Skeletal muscle tissue (tissue), 4 donors: ENCODE measurements around the gene GREM1. TPM values are rescaled to one million over a fixed set of nuclear protein-coding genes. Genes with fewer than 3 reads are reported as not detected.

ENCODE experiments used
- H3K27ac ChIP-seq: one replicate; pipeline ENCODE4 v1.7.0; 2013; ENCODE audit warnings: mild to moderate bottlenecking, low read depth, low read length, inconsistent platforms
- H3K27me3 ChIP-seq, 3 donors: one replicate each; pipeline ENCODE4 v1.7.0; 2013; ENCODE audit warnings: low read length in 3 of 3; ENCODE audit not compliant: control insufficient read depth in 3 of 3, insufficient read depth in 3 of 3
- H3K36me3 ChIP-seq, 3 donors: one replicate each; pipeline ENCODE4 v1.7.0; 2013; ENCODE audit warnings: low read length in 3 of 3; ENCODE audit not compliant: control insufficient read depth in 3 of 3, insufficient read depth in 3 of 3
- H3K4me1 ChIP-seq, 3 donors: one replicate each; pipeline ENCODE4 v1.7.0; 2013; ENCODE audit warnings: low read length in 3 of 3, mild to moderate bottlenecking in 3 of 3; ENCODE audit not compliant: control insufficient read depth in 3 of 3, insufficient read depth in 3 of 3
- H3K4me3 ChIP-seq, 3 donors: one replicate each; pipeline ENCODE4 v1.7.0; 2013; ENCODE audit warnings: low read length in 3 of 3
- H3K9ac ChIP-seq, 3 donors: one replicate each; pipeline ENCODE4 v1.7.0; 2013; ENCODE audit warnings: low read length in 3 of 3, mild to moderate bottlenecking in 3 of 3, moderate library complexity in 2 of 3, low read depth in 1 of 3
- H3K9me3 ChIP-seq, 3 donors: one replicate each; pipeline ENCODE4 v1.7.0; 2013; ENCODE audit warnings: low read length in 3 of 3; ENCODE audit not compliant: control insufficient read depth in 3 of 3
- total RNA-seq: library from RNA; depleted of rRNA; stranded (reverse); fragments of >200 nt; gene quantifications from one replicate; pipeline ENCODE4 v1.2.3, GENCODE V29; 2014
- donor health status: Osteomylitis.

Gene GREM1
- total RNA-seq = 0.52 TPM

- peak within 1 kb of the TSS in 1 of 3 donors; percentile 8 for H3K9ac ChIP-seq
- H3K4me1 ChIP-seq = peaks cover 12 to 18% (median 12%) of the 10 kb centered on the region in 3 donors
- H3K4me3 ChIP-seq = peak within 1 kb of the TSS; percentile 30 to 52 (median 36)
- no peaks in the 10 kb centered on the region for H3K9me3 ChIP-seq
- peaks cover 52 to 58% (median 52%) of the 10 kb centered on the region in 3 donors for H3K27me3 ChIP-seq
- H3K36me3 ChIP-seq = no peaks in the 10 kb centered on the region
- no peak within 1 kb of the TSS for H3K27ac ChIP-seq
Observed at GRCh38 chr15:32717426-32718226, at the start of gene GREM1. TSS of gene GREM1 (plus strand) at chr15:32718004. CDS start at chr15:32730691, 12,687 bp downstream.

DNA sequence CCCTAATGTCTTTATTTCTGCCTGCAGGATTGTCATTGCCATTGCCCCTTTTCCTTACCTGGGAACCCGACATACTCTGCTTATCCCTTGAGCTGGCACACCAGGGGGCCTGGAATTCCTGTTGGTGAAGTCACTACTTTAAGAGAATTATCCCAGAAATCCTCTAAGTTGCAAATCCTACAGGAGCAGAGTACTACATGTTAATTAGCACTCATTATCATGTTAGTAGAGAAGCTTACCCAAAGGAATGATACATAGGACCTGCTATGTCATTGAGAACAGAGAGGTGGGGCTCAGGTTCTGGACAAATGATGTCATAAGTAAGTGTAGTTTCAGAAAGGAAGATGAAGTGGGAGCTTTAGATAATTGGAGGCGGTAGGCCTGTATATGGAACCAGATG is 48.9 kb upstream of the GREM1 start:
- H3K4me1 ChIP-seq = peaks cover 0 to 4% (median 0%) of the 10 kb centered on the region in 3 donors
- no peak overlapping the region for H3K4me3 ChIP-seq
- H3K27ac ChIP-seq = no peak overlapping the region
- no peaks in the 10 kb centered on the region for H3K27me3 ChIP-seq
- H3K9me3 ChIP-seq = no peaks in the 10 kb centered on the region
- H3K9ac ChIP-seq = no peak overlapping the region
- no peaks in the 10 kb centered on the region for H3K36me3 ChIP-seq

GRCh38 chr15:32669896-32670611 is 47.8 kb upstream of the GREM1 start:
- no peaks in the 10 kb centered on the region for H3K9me3 ChIP-seq
- H3K36me3 ChIP-seq = no peaks in the 10 kb centered on the region
- H3K27ac ChIP-seq = no peak overlapping the region
- H3K4me3 ChIP-seq = no peak overlapping the region
- no peak overlapping the region for H3K9ac ChIP-seq
- H3K27me3 ChIP-seq = no peaks in the 10 kb centered on the region
- peaks cover 0 to 4% (median 0%) of the 10 kb centered on the region in 3 donors for H3K4me1 ChIP-seq

- Histone ChIP-seq H3K9me3 (no peaks in the 10 kb centered on the region), H3K4me1 (peaks cover 0 to 4% (median 0%) of the 10 kb centered on the region in 3 donors), H3K9ac (no peak overlapping the region), H3K27ac (no peak overlapping the region), H3K4me3 (no peak overlapping the region), H3K27me3 (no peaks in the 10 kb centered on the region), H3K36me3 (no peaks in the 10 kb centered on the region)
Observed at GRCh38 chr15:32670623-32671022, 47.2 kb upstream of the GREM1 start.

DNA sequence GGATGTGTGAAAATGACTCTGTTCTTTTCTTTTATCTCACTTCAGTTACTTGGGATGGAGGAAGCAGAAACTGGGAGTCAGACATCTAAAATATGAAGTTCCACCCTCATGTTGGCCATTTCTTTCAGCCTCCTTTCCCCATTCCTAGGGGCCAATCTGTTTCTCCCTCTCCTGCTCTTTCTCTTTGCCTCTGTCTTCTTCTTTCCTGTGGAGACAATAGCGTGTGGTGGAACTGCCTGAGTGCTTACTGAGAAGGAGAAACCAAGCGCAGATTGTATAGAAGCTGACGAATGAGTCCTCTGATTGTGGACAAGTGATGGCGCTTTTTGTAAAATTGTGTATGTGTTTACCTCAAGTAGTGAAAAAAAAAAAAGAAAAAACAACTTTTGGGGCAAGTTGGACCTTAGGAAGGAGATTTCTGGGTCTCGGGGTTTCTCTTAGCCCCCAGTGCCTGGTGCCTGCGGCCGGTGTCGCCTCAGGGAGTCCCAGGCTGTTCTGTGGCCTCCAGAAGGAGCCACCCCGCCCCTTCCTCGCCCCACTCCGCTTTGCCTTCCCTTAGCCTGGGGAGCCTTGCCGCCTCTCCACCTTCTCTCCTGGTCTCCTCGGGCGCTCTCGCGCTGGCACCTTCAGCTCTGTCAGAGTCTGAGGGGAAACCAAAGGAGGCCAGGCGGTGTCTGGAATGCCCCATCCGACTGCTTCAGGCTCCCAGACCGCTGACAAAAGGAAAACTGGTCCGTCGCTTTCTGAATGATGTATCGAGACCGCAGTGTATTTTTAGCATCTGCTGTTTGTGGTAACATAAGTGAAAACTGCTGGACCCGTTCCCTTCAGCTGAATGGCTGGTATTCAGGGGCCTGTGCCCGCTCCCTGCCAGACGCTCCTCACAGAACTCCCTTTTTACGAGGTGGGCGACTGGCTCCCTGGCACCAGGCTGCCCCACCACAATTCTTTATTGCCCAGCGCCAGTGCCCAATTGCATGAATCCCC is 46.2 kb upstream of the GREM1 start:
- no peak overlapping the region for H3K9ac ChIP-seq

GRCh38 chr15:32674681-32675080 is 43.1 kb upstream of the GREM1 start:
- Histone ChIP-seq H3K4me1 (peaks cover 0 to 4% (median 0%) of the 10 kb centered on the region in 3 donors), H3K36me3 (no peaks in the 10 kb centered on the region), H3K9me3 (no peaks in the 10 kb centered on the region), H3K4me3 (no peak overlapping the region), H3K27me3 (no peaks in the 10 kb centered on the region), H3K9ac (no peak overlapping the region), H3K27ac (no peak overlapping the region)

More for the DNA sequence above, 46.2 kb upstream of the GREM1 start:
- Histone ChIP-seq H3K27me3 (no peaks in the 10 kb centered on the region), H3K4me3 (no peak overlapping the region), H3K4me1 (peaks cover 0 to 4% (median 0%) of the 10 kb centered on the region in 3 donors), H3K27ac (no peak overlapping the region), H3K9me3 (no peaks in the 10 kb centered on the region), H3K36me3 (no peaks in the 10 kb centered on the region)

GRCh38 chr15:32675466-32675865 is 42.3 kb upstream of the GREM1 start:
- no peaks in the 10 kb centered on the region for H3K27me3 ChIP-seq
- H3K27ac ChIP-seq = no peak overlapping the region
- no peak overlapping the region for H3K9ac ChIP-seq
- H3K4me3 ChIP-seq = no peak overlapping the region
- no peaks in the 10 kb centered on the region for H3K36me3 ChIP-seq
- H3K9me3 ChIP-seq = no peaks in the 10 kb centered on the region
- peaks cover 0 to 4% (median 0%) of the 10 kb centered on the region in 3 donors for H3K4me1 ChIP-seq

- Histone ChIP-seq H3K36me3 (no peaks in the 10 kb centered on the region), H3K4me1 (no peaks in the 10 kb centered on the region), H3K4me3 (no peak overlapping the region)
Observed at GRCh38 chr15:32676169-32676568, 41.6 kb upstream of the GREM1 start.

GRCh38 chr15:32677238-32677750 is 40.5 kb upstream of the GREM1 start:
- Histone ChIP-seq H3K27ac (no peak overlapping the region), H3K4me1 (no peaks in the 10 kb centered on the region)

More at GRCh38 chr15:32676169-32676568, 41.6 kb upstream of the GREM1 start:
- H3K27ac ChIP-seq = no peak overlapping the region
- H3K27me3 ChIP-seq = no peaks in the 10 kb centered on the region
- H3K9me3 ChIP-seq = no peaks in the 10 kb centered on the region
- H3K9ac ChIP-seq = no peak overlapping the region

More at GRCh38 chr15:32677238-32677750, 40.5 kb upstream of the GREM1 start:
- no peaks in the 10 kb centered on the region for H3K27me3 ChIP-seq
- H3K9me3 ChIP-seq = no peaks in the 10 kb centered on the region
- no peaks in the 10 kb centered on the region for H3K36me3 ChIP-seq
- no peak overlapping the region for H3K4me3 ChIP-seq
- no peak overlapping the region for H3K9ac ChIP-seq
